Left forelimb (tissue), 1 donor: ENCODE results near the gene GOLGA7B.

ENCODE experiments used
- DNase-seq: peaks from one replicate; pipeline ENCODE4 v3.0.0-alpha.2; 2018; ENCODE audit warnings: low spot score

The GOLGA7B gene

GRCh38 chr10:97849687-97850402, at the start of gene GOLGA7B:
GOLGA7B (plus strand) TSS chr10:97849843; CDS start chr10:97850304, 461 bp downstream.
- DNase-seq, result no peak

- no peak for DNase-seq
Measured at GRCh38 chr10:97800474-97800873, 49.2 kb upstream of the GOLGA7B start.

GRCh38 chr10:97801422-97801821, 48.2 kb upstream of the GOLGA7B start:
- DNase-seq, result no peak

GRCh38 chr10:97805096-97805884, 44.4 kb upstream of the GOLGA7B start:
- no peak for DNase-seq

- no peak for DNase-seq
Measured at GRCh38 chr10:97805949-97806348, 43.7 kb upstream of the GOLGA7B start.

GRCh38 chr10:97810446-97810845, 39.2 kb upstream of the GOLGA7B start:
- no peak for DNase-seq

GRCh38 chr10:97811958-97812357, 37.7 kb upstream of the GOLGA7B start:
- no peak for DNase-seq

GRCh38 chr10:97812696-97813095, 36.9 kb upstream of the GOLGA7B start:
- DNase-seq, result no peak

- no peak for DNase-seq
Measured at GRCh38 chr10:97813311-97813710, 36.3 kb upstream of the GOLGA7B start.

GRCh38 chr10:97814996-97815395, 34.6 kb upstream of the GOLGA7B start:
- DNase-seq, result no peak

- no peak for DNase-seq
Measured at GRCh38 chr10:97816609-97817008, 33.0 kb upstream of the GOLGA7B start.

- no peak for DNase-seq
Measured at GRCh38 chr10:97818572-97818971, 31.1 kb upstream of the GOLGA7B start.

GRCh38 chr10:97820096-97820704, 29.4 kb upstream of the GOLGA7B start:
- no peak for DNase-seq

- DNase-seq, result no peak
Measured at GRCh38 chr10:97821308-97822038, 28.2 kb upstream of the GOLGA7B start.

GRCh38 chr10:97822261-97822687, 27.4 kb upstream of the GOLGA7B start:
- no peak for DNase-seq

GRCh38 chr10:97823734-97824133, 25.9 kb upstream of the GOLGA7B start:
- DNase-seq, result no peak

- DNase-seq, result no peak
Measured at GRCh38 chr10:97825020-97825760, 24.5 kb upstream of the GOLGA7B start.

- no peak for DNase-seq
Measured at GRCh38 chr10:97826892-97827291, 22.8 kb upstream of the GOLGA7B start.

- no peak for DNase-seq
Measured at GRCh38 chr10:97827702-97828291, 21.8 kb upstream of the GOLGA7B start.

- no peak for DNase-seq
Measured at GRCh38 chr10:97828721-97829120, 20.9 kb upstream of the GOLGA7B start.

- no peak for DNase-seq
Measured at GRCh38 chr10:97830064-97830463, 19.6 kb upstream of the GOLGA7B start.
